OCI-LY7 (cell line): ENCODE data around the gene LDLRAD4.

Experiments
- EZH2phosphoT487 ChIP-seq: fragments of 200-600 bp; sonication (generic); IDR thresholded peaks from 2 replicates; pipeline ENCODE4 v1.6.1; 2018; ENCODE audit warnings: low read depth, borderline replicate concordance, mild to moderate bottlenecking, mixed run types, antibody characterized with exemption, low read length, moderate library complexity, mixed read lengths
- TF ChIP-seq, protein P1 (sequence below): fragments of 200-600 bp; sonication (generic); conservative IDR thresholded peaks from 2 replicates; pipeline ENCODE4 v1.5.1; 2014; ENCODE audit warnings: mild to moderate bottlenecking, antibody characterized with exemption, low read length, moderate library complexity, mixed read lengths

DNA sequence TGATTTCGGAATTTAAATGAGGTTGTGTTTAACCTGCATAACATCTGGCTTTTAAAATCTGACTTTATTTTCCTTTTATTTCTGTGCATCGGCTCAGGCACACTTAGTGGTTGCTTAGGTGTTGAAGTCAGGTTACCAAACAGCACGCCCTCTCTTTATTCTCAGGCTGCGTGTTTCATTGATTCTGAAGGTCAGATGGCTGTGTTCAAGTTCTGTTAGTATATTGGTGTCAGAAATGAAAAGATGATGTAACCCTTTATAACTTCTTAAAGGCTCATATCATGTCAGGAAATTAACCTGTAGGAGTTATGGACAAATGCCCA, 246.5 kb downstream of the LDLRAD4 start:
- TF ChIP-seq, protein P1, sequence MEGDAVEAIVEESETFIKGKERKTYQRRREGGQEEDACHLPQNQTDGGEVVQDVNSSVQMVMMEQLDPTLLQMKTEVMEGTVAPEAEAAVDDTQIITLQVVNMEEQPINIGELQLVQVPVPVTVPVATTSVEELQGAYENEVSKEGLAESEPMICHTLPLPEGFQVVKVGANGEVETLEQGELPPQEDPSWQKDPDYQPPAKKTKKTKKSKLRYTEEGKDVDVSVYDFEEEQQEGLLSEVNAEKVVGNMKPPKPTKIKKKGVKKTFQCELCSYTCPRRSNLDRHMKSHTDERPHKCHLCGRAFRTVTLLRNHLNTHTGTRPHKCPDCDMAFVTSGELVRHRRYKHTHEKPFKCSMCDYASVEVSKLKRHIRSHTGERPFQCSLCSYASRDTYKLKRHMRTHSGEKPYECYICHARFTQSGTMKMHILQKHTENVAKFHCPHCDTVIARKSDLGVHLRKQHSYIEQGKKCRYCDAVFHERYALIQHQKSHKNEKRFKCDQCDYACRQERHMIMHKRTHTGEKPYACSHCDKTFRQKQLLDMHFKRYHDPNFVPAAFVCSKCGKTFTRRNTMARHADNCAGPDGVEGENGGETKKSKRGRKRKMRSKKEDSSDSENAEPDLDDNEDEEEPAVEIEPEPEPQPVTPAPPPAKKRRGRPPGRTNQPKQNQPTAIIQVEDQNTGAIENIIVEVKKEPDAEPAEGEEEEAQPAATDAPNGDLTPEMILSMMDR: no peak
- TF ChIP-seq EZH2phosphoT487: no peak
